GM21447 (cell line): ENCODE measurements around the gene FLRT3.

Experiments used
- ATAC-seq: cut with Tn5 transposase; IDR thresholded peaks from one replicate; pipeline ENCODE4 v1.9.1; 2021; ENCODE audit not compliant: unreplicated experiment

The FLRT3 gene

GRCh38 chr20:14337400-14338171 lies at the start of gene FLRT3:
Gene FLRT3, minus strand, starts transcription at chr20:14337612. Its CDS starts 10,106 bp downstream, at chr20:14327506.
- peak; percentile 99 for ATAC-seq

DNA sequence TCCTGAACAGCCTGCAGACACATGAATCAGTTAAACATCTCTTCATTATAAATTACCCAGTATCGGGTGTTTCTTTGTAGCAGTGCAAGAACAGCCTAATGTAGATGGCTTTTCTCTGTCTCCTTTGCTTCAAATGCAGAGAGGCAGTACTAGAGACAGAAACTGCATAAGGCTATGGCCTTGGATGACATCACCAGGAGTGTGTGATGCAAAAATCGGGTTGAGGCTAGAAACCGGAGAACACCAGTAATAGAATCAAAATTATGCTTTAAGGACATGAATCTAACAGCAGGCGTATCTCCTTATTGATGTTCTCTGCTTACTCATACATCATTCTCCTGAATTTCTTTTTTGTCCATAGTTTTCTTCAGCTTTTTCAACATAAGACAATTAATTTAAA lies 49.3 kb upstream of the FLRT3 start:
- no peak for ATAC-seq

- no peak for ATAC-seq
Measured at GRCh38 chr20:14385176-14385740, 47.8 kb upstream of the FLRT3 start.

DNA sequence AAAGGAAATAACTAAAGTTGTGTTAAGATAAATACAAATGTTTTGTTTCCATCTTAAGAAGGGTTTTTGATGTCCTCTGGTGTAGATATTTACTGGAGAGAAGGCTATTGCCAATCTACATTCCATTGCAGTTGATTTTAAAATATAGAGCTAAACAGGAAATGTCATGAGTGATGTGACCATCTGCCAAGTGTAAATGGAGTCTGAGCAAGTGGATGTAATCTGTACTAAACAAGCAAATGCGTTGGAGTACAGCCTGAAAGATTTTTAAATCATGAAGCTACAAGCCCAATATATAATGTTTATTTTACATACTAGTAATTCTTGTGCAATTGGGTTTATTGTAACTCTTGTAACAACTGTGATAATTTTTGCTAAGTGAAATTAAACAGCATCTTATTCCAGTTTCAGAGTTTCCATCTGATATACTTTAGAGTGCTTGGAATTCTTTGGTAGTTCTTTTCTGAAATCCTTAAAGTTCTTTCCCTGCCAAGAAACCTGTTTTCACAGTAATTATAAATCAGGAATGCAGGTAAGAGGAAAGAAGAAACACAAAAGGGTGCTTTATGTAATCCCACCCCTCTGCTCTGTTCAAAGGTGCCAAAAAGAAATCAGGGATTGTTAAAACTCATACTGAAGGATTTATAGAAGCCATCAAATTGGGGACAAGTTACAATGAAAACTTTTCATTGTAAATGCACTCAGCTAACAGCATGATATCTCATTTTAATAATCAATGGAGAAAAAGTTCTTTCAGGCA lies 47.2 kb upstream of the FLRT3 start:
- no peak for ATAC-seq

DNA sequence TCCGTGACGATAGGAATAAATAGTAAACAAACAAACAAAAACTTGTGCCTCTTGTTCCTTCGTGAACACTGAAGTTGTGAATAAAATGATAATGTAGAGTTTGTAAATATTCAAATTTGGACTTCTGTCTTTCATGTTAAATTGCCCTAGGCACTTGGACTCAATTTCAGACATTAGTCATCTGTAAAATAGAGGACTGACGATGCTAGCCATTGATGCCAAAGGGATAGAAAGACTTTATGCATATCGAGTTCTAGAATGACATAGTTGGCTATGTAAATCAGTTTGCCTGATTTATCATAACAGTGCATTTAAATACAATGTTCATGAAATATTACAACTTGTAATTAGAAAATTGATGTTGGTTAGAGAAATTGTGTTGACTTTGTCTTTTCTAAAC lies 45.9 kb upstream of the FLRT3 start:
- ATAC-seq = no peak

DNA sequence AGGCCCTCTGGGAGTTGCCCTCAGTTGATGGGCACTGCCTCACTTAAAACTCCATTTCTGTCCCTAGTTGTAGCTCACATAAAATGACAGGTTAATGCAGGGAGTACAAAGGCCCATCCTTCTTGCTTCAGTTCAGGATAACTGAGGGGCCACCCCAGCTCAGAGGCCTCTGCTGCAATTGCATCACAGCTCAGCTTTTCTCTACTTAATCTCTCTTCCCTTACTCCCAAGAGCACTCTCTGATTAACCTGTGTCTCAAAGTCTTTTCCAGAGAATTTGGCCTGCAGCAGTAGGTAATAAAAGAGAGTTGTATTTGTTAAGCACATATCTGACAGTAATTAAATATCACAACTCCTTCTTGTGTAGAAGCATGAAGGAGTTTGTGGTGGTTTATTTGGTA lies 40.9 kb upstream of the FLRT3 start:
- no peak for ATAC-seq

DNA sequence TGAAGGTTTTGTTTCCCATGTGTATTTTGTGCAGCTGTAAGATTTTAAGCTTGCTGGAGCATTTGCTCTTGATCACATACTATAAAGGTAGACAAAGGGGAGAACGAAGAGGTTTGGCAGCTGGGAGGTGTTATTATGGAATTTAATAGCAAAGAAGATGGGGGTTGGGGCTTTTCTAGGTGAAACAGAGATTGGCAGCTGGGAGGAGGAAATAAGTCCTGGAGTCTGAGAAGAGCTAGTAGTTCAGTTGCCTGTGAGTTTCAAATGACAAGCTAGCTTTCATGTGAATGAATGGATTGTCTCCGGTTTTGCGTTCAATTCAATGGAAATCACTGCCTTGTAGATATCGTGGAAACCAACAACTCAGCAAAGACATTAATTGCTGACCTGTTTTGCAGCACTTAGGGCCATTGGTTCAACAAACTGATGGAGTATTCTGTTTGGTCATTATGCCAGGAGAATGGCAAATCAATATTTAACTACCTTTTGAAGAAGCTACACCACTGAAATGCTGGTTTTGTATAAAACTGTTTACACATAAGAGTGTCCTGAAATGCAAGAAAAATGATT lies 38.1 kb upstream of the FLRT3 start:
- no peak for ATAC-seq

- ATAC-seq = no peak
Measured at GRCh38 chr20:14374196-14374595, 36.8 kb upstream of the FLRT3 start.

- no peak for ATAC-seq
Measured at GRCh38 chr20:14361509-14362345, 24.3 kb upstream of the FLRT3 start.

GRCh38 chr20:14360416-14360815 lies 23.0 kb upstream of the FLRT3 start:
- no peak for ATAC-seq

DNA sequence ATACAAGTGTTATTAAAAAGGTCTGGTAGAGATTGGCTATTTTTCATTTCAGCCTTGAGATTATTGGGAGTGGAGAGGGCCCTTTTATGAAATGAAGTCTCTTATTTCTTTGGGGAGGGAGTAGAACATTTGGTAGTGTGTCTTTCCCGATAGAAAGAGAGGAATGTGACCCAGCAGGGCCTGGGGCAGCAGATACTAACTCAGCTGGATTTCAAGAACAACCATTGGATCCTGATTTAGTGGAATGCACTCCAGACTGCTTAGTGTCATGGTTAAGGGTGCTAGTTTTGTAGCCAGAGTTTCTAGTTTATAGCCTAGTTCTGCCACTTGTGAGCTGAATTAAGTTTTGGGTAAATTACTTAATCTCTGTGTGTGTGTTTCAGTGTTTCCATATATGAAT lies 18.4 kb upstream of the FLRT3 start:
- no peak for ATAC-seq

GRCh38 chr20:14344746-14345145 lies 7.3 kb upstream of the FLRT3 start:
- ATAC-seq = no peak

DNA sequence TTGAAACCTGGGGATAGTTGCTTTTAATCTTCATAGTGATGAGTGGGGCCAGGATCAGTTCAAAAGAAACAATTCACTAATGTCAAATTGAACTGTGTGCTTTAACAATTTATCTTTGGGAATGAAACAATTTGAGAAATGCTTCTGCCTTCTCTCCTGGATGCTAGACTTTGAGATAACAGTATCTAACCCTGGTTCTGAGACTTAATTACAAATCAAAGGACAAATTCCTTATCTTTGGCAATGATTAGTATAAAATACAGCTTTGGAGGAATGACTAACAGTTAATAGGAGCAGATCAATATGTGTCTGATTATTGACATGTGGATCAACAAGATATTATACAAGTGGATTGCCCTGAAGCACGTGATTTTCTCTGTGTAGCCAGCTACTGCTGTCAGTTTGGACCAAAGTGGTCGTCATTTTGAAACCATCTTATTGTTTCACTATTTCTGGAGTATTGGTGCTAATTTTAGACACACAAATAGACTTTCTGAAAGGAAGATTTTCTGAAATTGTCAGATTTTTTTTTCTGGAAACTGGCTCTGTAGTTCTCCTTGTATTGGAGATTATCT lies 6.2 kb upstream of the FLRT3 start:
- ATAC-seq = no peak

GRCh38 chr20:14342918-14343317 lies 5.5 kb upstream of the FLRT3 start:
- ATAC-seq = no peak

DNA sequence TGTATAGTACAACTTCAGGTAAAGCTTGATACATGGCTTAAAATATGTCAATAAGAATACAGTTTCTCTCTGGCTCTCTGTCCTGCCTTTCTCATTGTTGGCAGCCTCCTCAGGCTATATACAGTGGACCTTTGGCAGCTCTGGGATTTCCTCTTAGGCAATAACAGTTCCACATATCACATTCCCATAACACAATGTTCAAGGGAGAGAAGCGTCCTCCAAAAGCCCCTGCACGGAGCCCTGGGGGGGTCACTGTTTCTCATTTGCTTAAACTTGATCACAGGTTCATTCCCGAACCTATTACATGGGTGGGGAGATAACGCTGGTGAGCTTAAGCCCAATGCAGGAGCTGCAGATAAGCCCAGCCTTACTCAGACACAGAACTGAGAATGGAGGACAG lies 4.4 kb upstream of the FLRT3 start:
- ATAC-seq = no peak

GRCh38 chr20:14336686-14337085 lies 726 bp downstream of the FLRT3 start:
- ATAC-seq = no peak

DNA sequence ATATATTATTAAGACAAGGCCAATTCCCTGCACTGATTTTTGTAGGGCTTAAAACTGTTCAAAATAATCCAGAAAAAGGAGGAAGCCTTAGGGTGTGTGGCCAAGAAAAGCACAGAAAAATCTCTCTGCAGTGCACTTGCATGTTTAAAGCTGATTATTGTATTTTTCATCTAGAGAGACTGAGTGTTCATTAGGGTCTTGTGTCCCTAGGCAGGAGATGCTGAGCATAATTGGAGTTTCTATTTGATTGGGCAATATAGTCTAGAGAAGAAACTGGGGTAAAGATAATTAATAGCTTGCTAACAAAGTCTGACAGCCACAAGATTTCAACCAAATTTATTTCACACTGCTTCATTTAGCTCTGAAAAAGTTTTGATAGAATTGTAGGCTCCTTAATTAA lies 2.4 kb downstream of the FLRT3 start:
- no peak for ATAC-seq

DNA sequence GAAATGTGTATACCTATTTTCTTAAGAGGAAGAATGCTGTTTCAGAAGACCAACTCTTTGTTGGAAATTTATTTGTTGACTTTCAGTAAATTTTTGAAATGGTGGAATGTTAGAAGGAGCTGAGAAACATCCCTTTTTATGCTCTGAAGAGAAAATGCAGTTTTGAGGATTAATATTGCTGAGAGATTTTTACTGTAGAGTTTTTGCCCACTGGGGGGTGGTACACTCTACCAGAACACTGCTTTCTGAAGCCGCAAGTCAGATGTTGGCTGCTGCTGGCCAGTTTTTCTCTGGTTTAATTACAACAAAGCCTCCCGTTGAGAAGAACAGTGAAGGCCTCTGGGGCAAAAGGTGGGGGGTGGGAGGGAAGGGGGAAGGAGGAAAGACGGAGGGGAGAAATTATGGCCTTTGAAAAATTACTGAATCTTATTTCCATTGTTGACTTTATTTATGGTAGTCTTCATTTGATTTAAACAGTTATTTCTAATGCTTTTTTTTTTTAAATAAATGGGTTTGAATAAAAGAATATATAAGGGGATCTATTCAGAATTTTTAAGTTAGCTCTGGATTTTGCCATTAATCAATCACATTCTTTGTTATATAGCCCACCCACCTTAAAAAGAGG lies 3.0 kb downstream of the FLRT3 start:
- ATAC-seq = no peak

DNA sequence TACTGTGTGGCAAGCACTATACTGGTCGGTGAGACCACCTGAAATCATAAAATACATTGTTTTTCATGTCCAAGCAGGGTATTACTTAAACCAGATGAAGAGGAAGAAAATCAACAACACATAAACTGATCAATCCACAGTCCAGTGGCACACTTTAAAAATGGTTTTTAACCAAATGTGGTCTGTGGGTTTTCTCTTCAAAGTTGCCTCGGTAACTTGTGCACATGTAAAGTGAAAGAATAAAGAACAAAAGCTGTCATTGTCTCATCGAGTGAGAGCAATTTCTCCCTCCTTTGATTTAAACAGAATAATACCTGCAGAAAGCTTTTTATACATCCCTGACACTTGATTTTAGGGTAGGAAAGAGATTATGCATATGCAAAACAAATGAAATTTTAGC lies 3.7 kb downstream of the FLRT3 start:
- ATAC-seq = no peak

GRCh38 chr20:14332866-14333265 lies 4.5 kb downstream of the FLRT3 start:
- ATAC-seq = no peak
